ENCODE results near the gene PTGS1.

PTGS1 gene

DNA sequence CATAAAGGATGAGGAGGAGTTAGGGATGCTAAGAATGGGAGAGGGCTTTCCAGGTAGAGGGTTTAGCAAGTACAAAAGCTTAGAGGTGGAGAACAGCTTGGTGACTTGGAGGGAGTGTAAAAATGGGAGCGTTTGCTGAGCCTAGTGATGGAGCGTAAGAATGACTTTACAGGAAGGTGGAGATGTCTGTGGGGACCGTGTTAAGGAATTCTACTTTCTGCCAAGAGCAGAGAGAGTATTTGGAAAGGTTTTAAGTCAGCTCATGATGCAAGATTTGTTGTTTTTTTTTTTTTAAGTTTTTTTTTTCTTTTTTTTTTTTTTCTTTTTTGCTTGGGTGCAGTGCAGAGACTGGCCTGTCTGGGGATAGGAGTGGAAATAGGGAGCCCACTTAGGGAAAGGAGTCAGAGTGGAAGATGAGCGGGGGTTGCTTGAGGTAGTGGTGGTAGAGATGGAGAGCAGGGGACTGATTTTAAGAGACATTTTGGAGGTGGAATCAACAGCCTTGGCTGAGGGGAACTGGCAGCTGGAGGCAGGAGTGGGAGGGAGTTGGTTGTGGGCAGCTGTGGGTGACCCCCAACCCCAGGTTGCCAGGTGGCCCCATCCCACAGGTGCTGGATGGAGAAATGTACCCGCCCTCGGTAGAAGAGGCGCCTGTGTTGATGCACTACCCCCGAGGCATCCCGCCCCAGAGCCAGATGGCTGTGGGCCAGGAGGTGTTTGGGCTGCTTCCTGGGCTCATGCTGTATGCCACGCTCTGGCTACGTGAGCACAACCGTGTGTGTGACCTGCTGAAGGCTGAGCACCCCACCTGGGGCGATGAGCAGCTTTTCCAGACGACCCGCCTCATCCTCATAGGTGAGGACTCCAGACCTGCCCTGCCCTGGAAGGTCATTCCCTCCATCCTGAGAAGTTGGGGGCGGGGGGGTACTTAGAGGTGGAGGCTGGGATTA, 12.4 kb downstream of the PTGS1 start:
- Histone ChIP-seq H3K9ac (no peak overlapping the region), H3K4me3 (no peak overlapping the region), H3K4me1 (peaks cover 13 to 26% (median 21%) of the 10 kb centered on the region in 10 experiments; a peak in 19 of 20 replicates), H3K4me2 (peak overlapping the region; percentile 1 to 74 (median 45); a peak in 18 of 22 replicates), H3K36me3 (peaks cover 0 to 100% (median 17%) of the 10 kb centered on the region in 11 experiments; a peak in 15 of 22 replicates), H4K20me1 (no peaks in the 10 kb centered on the region), H3K27ac (peak overlapping the region in 1 of 11 experiments; percentile 5; a peak in 2 of 22 replicates), H3K27me3 (no peaks in the 10 kb centered on the region), H3K9me3 (replicated peaks in 1 of 11) (peaks cover 13 to 19% (median 17%) of the 10 kb centered on the region in 11 experiments)
- no peak for TF ChIP-seq Cebpa-rat (IDR thresholded peaks at IDR 0.05)

DNA sequence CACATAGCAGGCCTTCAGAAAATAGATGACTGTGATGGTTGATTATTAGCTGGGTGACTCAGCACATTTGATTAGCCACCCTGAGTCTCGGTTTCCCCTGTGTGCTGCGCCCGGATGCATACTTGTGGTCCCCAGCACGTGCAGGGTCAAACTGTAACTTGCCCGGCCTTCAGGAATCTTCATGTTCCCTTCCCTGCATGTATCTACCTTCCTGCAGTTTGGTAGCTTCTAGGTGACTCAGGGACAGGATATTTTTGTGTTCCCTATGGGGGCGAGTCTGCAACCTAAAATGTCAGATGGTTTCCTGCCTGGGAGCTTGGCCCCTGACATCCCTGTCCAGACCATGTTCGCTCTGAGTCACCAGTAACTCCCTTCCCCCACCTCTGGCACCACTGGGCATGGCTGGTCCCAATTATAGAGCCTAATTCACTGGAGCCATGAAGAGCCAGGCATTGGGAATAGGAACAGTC, 13.2 kb downstream of the PTGS1 start:
- Histone ChIP-seq H4K20me1 (no peaks in the 10 kb centered on the region), H3K9me3 (replicated peaks in 1 of 11) (peaks cover 10 to 15% (median 13%) of the 10 kb centered on the region in 11 experiments), H3K9ac (no peak overlapping the region), H3K27me3 (no peaks in the 10 kb centered on the region), H3K4me2 (peak overlapping the region; percentile 20 to 74 (median 50); a peak in 21 of 22 replicates), H3K4me3 (no peak overlapping the region), H3K27ac (peak overlapping the region in 1 of 11 experiments; percentile 5; a peak in 2 of 22 replicates), H3K4me1 (peaks cover 21 to 34% (median 27%) of the 10 kb centered on the region in 10 experiments), H3K36me3 (peaks cover 0 to 93% (median 14%) of the 10 kb centered on the region in 11 experiments; a peak in 15 of 22 replicates)
- TF ChIP-seq Cebpa-rat (IDR thresholded peaks at IDR 0.05) = no peak

DNA sequence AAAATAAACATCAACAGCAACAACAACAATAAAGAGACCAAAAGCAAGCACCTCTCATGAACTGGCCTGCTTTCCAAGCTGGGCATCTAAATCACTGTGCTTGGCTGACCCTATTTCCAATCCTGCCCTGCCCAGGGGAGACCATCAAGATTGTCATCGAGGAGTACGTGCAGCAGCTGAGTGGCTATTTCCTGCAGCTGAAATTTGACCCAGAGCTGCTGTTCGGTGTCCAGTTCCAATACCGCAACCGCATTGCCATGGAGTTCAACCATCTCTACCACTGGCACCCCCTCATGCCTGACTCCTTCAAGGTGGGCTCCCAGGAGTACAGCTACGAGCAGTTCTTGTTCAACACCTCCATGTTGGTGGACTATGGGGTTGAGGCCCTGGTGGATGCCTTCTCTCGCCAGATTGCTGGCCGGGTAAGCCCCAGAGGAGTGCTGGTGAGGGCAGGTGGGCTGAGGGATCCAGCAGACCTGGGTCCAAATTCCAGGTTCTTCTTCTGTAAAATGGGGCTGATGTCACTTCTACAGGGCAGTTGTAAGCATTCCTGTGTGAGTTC, 15.6 kb downstream of the PTGS1 start:
- no peak for TF ChIP-seq Cebpa-rat (IDR thresholded peaks at IDR 0.05)
- Histone ChIP-seq H3K4me2 (no peak overlapping the region), H3K9me3 (replicated peaks in 1 of 11) (no peaks in the 10 kb centered on the region), H3K4me1 (peaks cover 44 to 57% (median 47%) of the 10 kb centered on the region in 10 experiments), H3K36me3 (peaks cover 0 to 70% (median 0%) of the 10 kb centered on the region in 11 experiments; a peak in 10 of 22 replicates), H3K4me3 (no peak overlapping the region), H3K9ac (no peak overlapping the region), H4K20me1 (no peaks in the 10 kb centered on the region), H3K27ac (no peak overlapping the region), H3K27me3 (no peaks in the 10 kb centered on the region)

DNA sequence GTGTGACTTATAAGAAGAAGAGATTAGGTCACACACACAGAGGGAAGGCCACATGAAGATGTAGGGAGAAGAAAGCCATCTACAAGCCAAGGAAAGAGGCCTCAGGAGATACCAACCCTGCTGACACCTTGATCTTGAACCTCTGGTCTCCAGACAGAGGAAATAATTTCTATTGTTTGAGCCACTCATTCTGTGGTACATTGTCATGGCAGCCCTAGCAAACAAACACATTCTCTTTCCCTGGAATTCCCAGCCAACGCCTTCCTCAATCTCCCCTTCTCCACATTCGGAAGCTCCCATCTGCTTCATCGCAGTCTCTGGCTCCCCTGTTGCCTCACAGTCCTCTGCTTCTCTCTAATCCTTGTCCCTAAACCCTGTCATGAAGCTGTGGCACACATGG, 16.7 kb downstream of the PTGS1 start:
- Histone ChIP-seq H3K9me3 (replicated peaks in 1 of 11) (no peaks in the 10 kb centered on the region), H3K4me1 (peaks cover 50 to 64% (median 53%) of the 10 kb centered on the region in 10 experiments), H3K27me3 (no peaks in the 10 kb centered on the region), H3K36me3 (peaks cover 0 to 70% (median 0%) of the 10 kb centered on the region in 11 experiments; a peak in 10 of 22 replicates), H3K4me2 (peak overlapping the region in 3 of 11 experiments; percentile 7 to 28 (median 17); a peak in 3 of 22 replicates), H3K4me3 (no peak overlapping the region), H3K27ac (peak overlapping the region in 5 of 11 experiments; percentile 81 to 89 (median 88); a peak in 8 of 22 replicates), H3K9ac (no peak overlapping the region), H4K20me1 (no peaks in the 10 kb centered on the region)
- no peak for TF ChIP-seq Cebpa-rat (IDR thresholded peaks at IDR 0.05)

DNA sequence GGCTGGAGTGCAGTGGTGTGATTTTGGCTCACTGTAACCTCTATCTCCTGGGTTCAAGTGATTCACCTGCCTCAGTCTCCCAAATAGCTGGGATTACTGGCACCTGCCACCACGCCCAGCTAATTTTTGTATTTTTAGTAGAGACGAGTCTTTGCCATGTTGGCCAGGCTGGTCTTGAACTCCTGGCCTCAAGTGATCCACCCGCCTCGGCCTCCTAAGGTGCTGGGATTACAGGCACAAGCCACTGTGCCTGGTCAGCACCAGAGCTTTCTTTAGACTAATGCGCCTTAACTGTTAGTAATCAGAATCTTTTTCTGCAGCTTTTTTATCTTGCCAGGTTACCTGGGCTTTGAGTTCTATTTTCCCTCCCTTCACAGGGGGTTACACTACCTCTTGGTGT, 18.4 kb downstream of the PTGS1 start:
- H4K20me1 ChIP-seq = no peaks in the 10 kb centered on the region
- H3K9ac ChIP-seq = peak overlapping the region in 10 of 11 experiments; percentile 37 to 78 (median 68); a peak in 18 of 22 replicates
- no peaks in the 10 kb centered on the region for H3K9me3 ChIP-seq (replicated peaks in 1 of 11)
- H3K4me1 ChIP-seq = peaks cover 42 to 56% (median 53%) of the 10 kb centered on the region in 10 experiments
- no peak for TF ChIP-seq Cebpa-rat (IDR thresholded peaks at IDR 0.05)
- H3K27me3 ChIP-seq = no peaks in the 10 kb centered on the region
- H3K4me2 ChIP-seq = peak overlapping the region; percentile 81 to 95 (median 88)
- 0 out of 20 replicates have a peak overlapping the region, but pooled peaks of 1 of the 10 experiments have one; percentile 5 for H3K4me3 ChIP-seq
- peaks cover 0 to 69% (median 0%) of the 10 kb centered on the region in 11 experiments; a peak in 10 of 22 replicates for H3K36me3 ChIP-seq
- H3K27ac ChIP-seq = peak overlapping the region; percentile 51 to 89 (median 80); a peak in 21 of 22 replicates

DNA sequence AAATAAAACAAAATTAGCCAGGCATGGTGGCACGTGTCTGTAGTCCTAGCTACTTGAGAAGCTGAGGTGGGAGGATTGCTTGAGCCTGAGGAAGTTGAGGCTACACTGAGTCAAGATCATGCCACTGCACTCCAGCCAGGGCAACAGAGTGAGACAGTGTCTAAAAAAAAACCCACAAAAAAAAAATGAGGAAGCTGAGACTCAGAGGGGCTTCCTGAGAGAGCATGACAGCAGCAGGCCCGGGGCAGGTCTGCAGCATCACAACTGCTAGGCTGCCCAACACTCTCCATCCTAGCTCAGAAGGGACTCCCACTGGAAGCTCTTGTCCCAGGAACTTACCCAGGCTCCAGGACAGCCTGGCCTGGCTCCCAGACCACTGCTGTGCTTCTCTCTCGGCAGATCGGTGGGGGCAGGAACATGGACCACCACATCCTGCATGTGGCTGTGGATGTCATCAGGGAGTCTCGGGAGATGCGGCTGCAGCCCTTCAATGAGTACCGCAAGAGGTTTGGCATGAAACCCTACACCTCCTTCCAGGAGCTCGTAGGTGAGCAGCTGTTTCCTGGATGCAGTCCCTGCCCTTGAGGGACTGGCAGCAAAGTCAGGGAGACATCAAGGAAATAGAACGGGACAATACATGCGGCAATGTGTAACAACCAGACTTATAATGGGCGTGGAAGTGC, 19.1 kb downstream of the PTGS1 start:
- peaks cover 0 to 64% (median 0%) of the 10 kb centered on the region in 11 experiments; a peak in 10 of 22 replicates for H3K36me3 ChIP-seq
- no peaks in the 10 kb centered on the region for H3K27me3 ChIP-seq
- H3K4me1 ChIP-seq = peaks cover 38 to 58% (median 48%) of the 10 kb centered on the region in 10 experiments
- no peaks in the 10 kb centered on the region for H4K20me1 ChIP-seq
- H3K4me3 ChIP-seq = peak overlapping the region in 8 of 10 experiments; percentile 21 to 50 (median 37); a peak in 13 of 20 replicates
- H3K9me3 ChIP-seq (replicated peaks in 1 of 11) = no peaks in the 10 kb centered on the region
- peak overlapping the region in 9 of 11 experiments; percentile 48 to 78 (median 72); a peak in 19 of 22 replicates for H3K9ac ChIP-seq
- peak in 2 of 11 experiments; percentile 5 to 30; a peak in 1 of 22 replicates for TF ChIP-seq Cebpa-rat (IDR thresholded peaks at IDR 0.05)
- peak overlapping the region; percentile 51 to 89 (median 80); a peak in 21 of 22 replicates for H3K27ac ChIP-seq
- H3K4me2 ChIP-seq = peak overlapping the region; percentile 81 to 95 (median 88)

DNA sequence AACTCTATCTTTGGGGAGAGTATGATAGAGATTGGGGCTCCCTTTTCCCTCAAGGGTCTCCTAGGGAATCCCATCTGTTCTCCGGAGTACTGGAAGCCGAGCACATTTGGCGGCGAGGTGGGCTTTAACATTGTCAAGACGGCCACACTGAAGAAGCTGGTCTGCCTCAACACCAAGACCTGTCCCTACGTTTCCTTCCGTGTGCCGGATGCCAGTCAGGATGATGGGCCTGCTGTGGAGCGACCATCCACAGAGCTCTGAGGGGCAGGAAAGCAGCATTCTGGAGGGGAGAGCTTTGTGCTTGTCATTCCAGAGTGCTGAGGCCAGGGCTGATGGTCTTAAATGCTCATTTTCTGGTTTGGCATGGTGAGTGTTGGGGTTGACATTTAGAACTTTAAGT, 21.5 kb downstream of the PTGS1 start:
- Histone ChIP-seq H3K4me1 (peaks cover 38 to 58% (median 48%) of the 10 kb centered on the region in 10 experiments), H4K20me1 (no peaks in the 10 kb centered on the region), H3K9ac (no peak overlapping the region), H3K27ac (peak overlapping the region in 5 of 11 experiments; percentile 13 to 62 (median 29); a peak in 6 of 22 replicates), H3K4me3 (no peak overlapping the region), H3K9me3 (replicated peaks in 1 of 11) (no peaks in the 10 kb centered on the region), H3K27me3 (no peaks in the 10 kb centered on the region), H3K4me2 (peak overlapping the region in 5 of 11 experiments; percentile 26 to 70 (median 43); a peak in 5 of 22 replicates), H3K36me3 (peaks cover 0 to 41% (median 0%) of the 10 kb centered on the region in 11 experiments; a peak in 8 of 22 replicates)
- no peak for TF ChIP-seq Cebpa-rat (IDR thresholded peaks at IDR 0.05)

DNA sequence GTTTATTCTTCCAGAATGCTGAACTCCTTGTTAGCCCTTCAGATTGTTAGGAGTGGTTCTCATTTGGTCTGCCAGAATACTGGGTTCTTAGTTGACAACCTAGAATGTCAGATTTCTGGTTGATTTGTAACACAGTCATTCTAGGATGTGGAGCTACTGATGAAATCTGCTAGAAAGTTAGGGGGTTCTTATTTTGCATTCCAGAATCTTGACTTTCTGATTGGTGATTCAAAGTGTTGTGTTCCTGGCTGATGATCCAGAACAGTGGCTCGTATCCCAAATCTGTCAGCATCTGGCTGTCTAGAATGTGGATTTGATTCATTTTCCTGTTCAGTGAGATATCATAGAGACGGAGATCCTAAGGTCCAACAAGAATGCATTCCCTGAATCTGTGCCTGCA, 21.9 kb downstream of the PTGS1 start:
- H3K4me2 ChIP-seq = peak overlapping the region in 7 of 11 experiments; percentile 1 to 64 (median 40); a peak in 11 of 22 replicates
- H3K27me3 ChIP-seq = no peaks in the 10 kb centered on the region
- H3K4me1 ChIP-seq = peaks cover 38 to 55% (median 48%) of the 10 kb centered on the region in 10 experiments
- H3K36me3 ChIP-seq = peaks cover 0 to 37% (median 0%) of the 10 kb centered on the region in 11 experiments; a peak in 8 of 22 replicates
- H3K9ac ChIP-seq = no peak overlapping the region
- H3K27ac ChIP-seq = no peak overlapping the region; a peak in 2 of 22 replicates
- no peaks in the 10 kb centered on the region for H4K20me1 ChIP-seq
- no peak for TF ChIP-seq Cebpa-rat (IDR thresholded peaks at IDR 0.05)
- no peak overlapping the region for H3K4me3 ChIP-seq
- no peaks in the 10 kb centered on the region for H3K9me3 ChIP-seq (replicated peaks in 1 of 11)

Data from BLaER1 treated with 17β-estradiol and CSF1 and Interleukin-3, amounts not matched to agents 10 nM and 100 nM (cell line).